Peyer's patch (tissue), 4 donors: ENCODE results near the gene VPS13C. TPM values are rescaled to one million over a fixed set of nuclear protein-coding genes. Genes with fewer than 3 reads are reported as not detected.

ENCODE experiments used
- DNase-seq, 3 donors: peaks; one replicate each; pipeline ENCODE4 v3.0.0-alpha.2; 2017 to 2019
- H3K27ac ChIP-seq, 4 donors: fragments of 200-600 bp; sonication (generic); one replicate each; pipeline ENCODE4 v1.5.1; 2016 to 2019
- H3K27me3 ChIP-seq, 2 donors: fragments of 200-600 bp; sonication (generic); one replicate each; pipeline ENCODE4 v1.5.1; 2019
- H3K36me3 ChIP-seq, 3 donors: fragments of 200-600 bp; sonication (generic); one replicate each; pipeline ENCODE4 v1.5.1; 2016 to 2019
- H3K4me1 ChIP-seq, 4 donors: fragments of 200-600 bp; sonication (generic); one replicate each; pipeline ENCODE4 v1.5.1; 2016 to 2019
- H3K4me3 ChIP-seq, 4 donors: fragments of 200-600 bp; sonication (generic); 1 replicate in 3 of 4; 2 replicates in 1 of 4; pipeline ENCODE4 v1.5.1; 2016 to 2019; ENCODE audit warnings: mild to moderate bottlenecking in 1 of 4
- H3K9me3 ChIP-seq, 4 donors: fragments of 200-600 bp; sonication (generic); one replicate each; pipeline ENCODE4 v1.5.1; 2016 to 2019; ENCODE audit warnings: mild to moderate bottlenecking in 1 of 4
- POLR2A ChIP-seq, 2 donors: fragments of 450-650 bp; IDR thresholded peaks; one replicate each; pipeline ENCODE4 v1.5.1; 2017; ENCODE audit warnings: antibody characterized with exemption in 2 of 2, mild to moderate bottlenecking in 2 of 2, moderate library complexity in 2 of 2
- total RNA-seq, 4 donors: library from RNA; depleted of rRNA; stranded (reverse); fragments of >200 nt; gene quantifications; one replicate each; pipeline ENCODE4 v1.1.0, GENCODE V29; 2016
- TF ChIP-seq, protein P1 (sequence below), 6 experiments: fragments of 450-650 bp in 4 of 6; fragments of 200-600 bp in 2 of 6; sonication (generic) in 1 of 6; IDR thresholded peaks; one replicate each; pipeline ENCODE4 v1.5.1; 2017 to 2019; ENCODE audit warnings: antibody characterized with exemption in 6 of 6, mild to moderate bottlenecking in 3 of 6, moderate library complexity in 1 of 6

Gene VPS13C
- total RNA-seq, 4 donors from 2014 or later: 65.1 to 111 (median 70.4) TPM

DNA sequence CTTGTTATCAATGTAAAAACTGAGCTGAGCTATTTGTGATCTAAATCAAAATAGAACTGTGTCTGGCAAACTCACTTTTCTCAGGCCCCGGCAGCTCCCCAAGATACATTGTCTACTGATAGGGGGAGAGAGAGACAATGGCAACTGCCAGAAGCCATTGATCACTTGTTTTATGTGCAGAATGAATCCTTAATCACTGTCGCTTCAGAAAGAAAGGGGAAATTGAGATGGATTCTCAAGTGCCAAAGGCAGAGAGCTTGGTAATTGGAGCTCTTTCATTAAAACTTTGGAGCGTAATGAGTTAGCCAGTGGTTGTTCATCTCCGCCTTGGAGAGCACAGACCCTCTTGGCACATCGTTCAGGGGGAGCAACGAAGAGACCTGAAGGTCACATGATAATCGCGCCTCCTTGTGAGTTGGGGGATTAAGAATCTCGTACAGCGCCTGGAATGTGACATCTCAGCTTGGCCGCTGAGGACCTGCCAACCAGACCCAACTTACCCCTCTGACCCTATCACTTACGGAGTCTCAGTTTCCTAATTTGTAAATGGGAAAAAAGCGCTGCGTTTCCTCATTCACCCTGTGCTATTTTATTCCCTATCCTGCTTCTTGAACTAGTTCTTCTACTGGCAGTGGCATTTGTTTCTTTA is 252.8 kb downstream of the VPS13C start:
- Histone ChIP-seq H3K4me3 (no peak overlapping the region), H3K9me3 (no peaks in the 10 kb centered on the region), H3K27me3 (no peaks in the 10 kb centered on the region), H3K36me3 (no peaks in the 10 kb centered on the region), H3K4me1 (no peaks in the 10 kb centered on the region), H3K27ac (no peak overlapping the region)
- no peak for TF ChIP-seq POLR2A (IDR thresholded peaks at IDR 0.05)
- TF ChIP-seq, protein P1, sequence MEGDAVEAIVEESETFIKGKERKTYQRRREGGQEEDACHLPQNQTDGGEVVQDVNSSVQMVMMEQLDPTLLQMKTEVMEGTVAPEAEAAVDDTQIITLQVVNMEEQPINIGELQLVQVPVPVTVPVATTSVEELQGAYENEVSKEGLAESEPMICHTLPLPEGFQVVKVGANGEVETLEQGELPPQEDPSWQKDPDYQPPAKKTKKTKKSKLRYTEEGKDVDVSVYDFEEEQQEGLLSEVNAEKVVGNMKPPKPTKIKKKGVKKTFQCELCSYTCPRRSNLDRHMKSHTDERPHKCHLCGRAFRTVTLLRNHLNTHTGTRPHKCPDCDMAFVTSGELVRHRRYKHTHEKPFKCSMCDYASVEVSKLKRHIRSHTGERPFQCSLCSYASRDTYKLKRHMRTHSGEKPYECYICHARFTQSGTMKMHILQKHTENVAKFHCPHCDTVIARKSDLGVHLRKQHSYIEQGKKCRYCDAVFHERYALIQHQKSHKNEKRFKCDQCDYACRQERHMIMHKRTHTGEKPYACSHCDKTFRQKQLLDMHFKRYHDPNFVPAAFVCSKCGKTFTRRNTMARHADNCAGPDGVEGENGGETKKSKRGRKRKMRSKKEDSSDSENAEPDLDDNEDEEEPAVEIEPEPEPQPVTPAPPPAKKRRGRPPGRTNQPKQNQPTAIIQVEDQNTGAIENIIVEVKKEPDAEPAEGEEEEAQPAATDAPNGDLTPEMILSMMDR (IDR thresholded peaks at IDR 0.05): no peak
- no peak for DNase-seq

Other genes starting within 250 kb of the VPS13C start
- 1 to 10 TPM in 1 of 4 donors, under 1 TPM in 1, not detected in 2; 0.18 to 1.7 TPM for gene C2CD4A, start 6.5 kb upstream of the VPS13C start, total RNA-seq
- gene C2CD4B, start 104.8 kb upstream of the VPS13C start, total RNA-seq: 1 to 10 TPM; 1.8 to 9.9 (median 3.5) TPM